Kidney glomerular epithelial cell (primary cell): ENCODE data around the gene TAF1A.

Experiments
- DNase-seq: peaks from one replicate; lab custom pipeline; 2025; lab: John Stamatoyannopoulos, UW

Gene TAF1A

GRCh38 chr1:222535455-222535854 is 54.3 kb downstream of the TAF1A start:
- DNase-seq: no peak

GRCh38 chr1:222530852-222531251 is 58.9 kb downstream of the TAF1A start:
- no peak for DNase-seq

DNA sequence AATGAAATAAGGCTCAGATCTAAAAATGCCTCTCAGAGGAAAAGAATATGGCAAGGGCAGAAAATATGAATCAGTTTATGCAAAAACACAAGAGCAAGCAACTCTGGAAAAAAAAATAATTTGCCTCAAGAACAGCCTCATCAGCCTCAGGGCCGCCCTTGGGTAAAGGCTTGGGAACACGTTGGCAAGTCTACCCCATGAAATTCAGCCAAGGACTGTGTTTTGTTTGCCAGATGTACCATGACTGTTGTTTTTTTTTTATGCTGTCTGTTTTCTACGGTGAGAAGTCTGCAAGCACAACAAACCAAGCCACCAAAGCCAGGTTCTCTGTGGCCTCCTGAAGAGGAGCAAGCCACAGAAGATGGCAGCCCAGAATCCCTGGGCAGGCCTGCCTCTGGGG is 59.8 kb downstream of the TAF1A start:
- DNase-seq: no peak

GRCh38 chr1:222529181-222529580 is 60.6 kb downstream of the TAF1A start:
- no peak for DNase-seq

DNA sequence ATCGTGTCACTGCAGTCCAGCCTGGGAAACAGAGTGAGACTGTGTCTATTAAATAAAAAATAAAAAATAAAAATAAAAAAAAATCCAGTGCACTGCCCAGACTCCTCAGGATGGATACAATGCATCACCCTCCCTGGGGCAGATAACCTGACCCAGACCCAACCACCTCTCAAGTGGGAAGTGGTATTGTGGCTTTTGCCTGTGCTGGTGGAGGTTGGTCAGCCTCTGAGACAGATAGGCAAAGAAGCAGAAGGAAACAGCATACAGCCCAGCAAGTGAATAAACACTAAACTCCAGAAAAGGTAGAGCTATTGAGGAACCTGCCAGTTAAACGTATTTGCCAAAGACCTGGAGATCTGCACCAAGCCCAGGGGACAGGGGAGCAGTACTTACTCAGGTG is 63.8 kb downstream of the TAF1A start:
- DNase-seq: no peak

GRCh38 chr1:222523852-222524251 is 65.9 kb downstream of the TAF1A start:
- DNase-seq: no peak

GRCh38 chr1:222522105-222522915 is 67.4 kb downstream of the TAF1A start:
- no peak for DNase-seq

DNA sequence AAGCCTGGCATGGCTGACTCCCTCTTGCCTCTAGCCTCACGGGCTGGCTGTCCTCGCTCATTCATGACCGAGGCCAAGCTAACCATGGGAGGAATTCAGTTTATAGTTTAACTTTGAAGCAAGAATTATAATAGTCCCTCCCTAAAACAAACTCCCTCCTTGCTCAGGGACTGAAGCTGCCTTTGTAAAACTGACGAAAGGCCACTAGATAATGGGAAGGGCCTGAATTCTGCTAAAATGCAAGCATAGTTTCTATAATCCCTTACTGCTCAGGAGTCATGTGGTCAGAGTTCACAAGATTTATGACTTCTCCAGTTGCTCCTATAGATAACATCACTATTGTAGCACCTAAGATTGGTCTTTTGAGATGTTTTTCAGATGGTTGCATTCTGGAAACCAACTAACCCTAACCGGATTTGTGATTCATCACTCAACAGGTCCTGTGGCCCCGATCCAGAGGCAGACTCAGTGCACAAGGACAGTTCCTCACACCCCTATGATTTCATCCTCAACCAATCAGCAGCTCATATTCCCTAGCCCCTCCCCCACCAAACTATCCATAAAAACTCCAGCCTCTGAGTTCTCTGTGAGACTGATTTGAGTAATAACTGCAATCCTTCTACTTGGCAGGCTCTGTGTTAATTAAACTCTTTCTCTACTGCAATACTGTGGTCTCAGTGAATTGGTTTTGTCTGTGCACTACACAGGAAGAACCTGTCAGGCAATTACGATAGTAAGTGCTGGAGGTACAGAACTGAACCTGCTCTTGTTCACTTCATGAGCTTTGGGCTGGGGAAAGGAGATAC is 68.2 kb downstream of the TAF1A start:
- DNase-seq: peak; percentile 99
